HepG2 (cell line): Measurements from ENCODE around the gene OR2H1. TPM values are rescaled to one million over a fixed set of nuclear protein-coding genes. Genes with fewer than 3 reads are reported as not detected.

Experiments
- ATAC-seq: fragments of 200-7000 bp; cut with Tn5 transposase; 3 replicates; pipeline ENCODE4 v1.9.1; 2020; ENCODE audit warnings: mild to moderate bottlenecking, moderate library complexity
- BruUV-seq: library from RNA; stranded (reverse); fragments of 400-500 nt; replicated peaks from 2 replicates; lab custom pipeline; 2021; lab: Mats Ljungman, UMichigan
- CTCF ChIA-PET: fragments of 300-600 bp; formaldehyde crosslinking; extraction: SDS; loops from one replicate; lab custom pipeline; 2021; ENCODE audit warnings: low total read pairs, inconsistent platforms, low intra/inter-chr PET ratio; lab: Yijun Ruan, JAX
- POLR2A ChIA-PET: fragments of 350-600 bp; sonication (Branson Sonifier 250); formaldehyde crosslinking; loops from one replicate; lab custom pipeline; 2020; ENCODE audit warnings: antibody characterized with exemption, inconsistent platforms; lab: Yijun Ruan, JAX
- DNase-seq: peaks from one replicate; pipeline ENCODE4 v3.0.0-alpha.2; 2015; ENCODE audit warnings: low spot score
- FAIRE-seq: peaks from 3 replicates; lab custom pipeline; 2011; peaks lifted over from hg19 to GRCh38; lab: Jason Lieb, UNC
- H2AFZ ChIP-seq: one replicate; pipeline ENCODE4 v1.6.1; 2011; ENCODE audit warnings: low read length, inconsistent platforms
- H3K27ac ChIP-seq: fragments of 300-600 bp; 3 replicates; pipeline ENCODE4 v1.8.0; 2011; ENCODE audit warnings: mixed run types, mild to moderate bottlenecking, mixed read lengths, low read length, inconsistent platforms; ENCODE audit not compliant: insufficient read depth; ENCODE audit errors: extremely low read length
- H3K27me3 ChIP-seq, 2 experiments: fragments of 200-600 bp in 1 of 2; 2 replicates in 1 of 2; 3 replicates in 1 of 2; pipeline versions ENCODE4 v1.6.0 to v1.8.0; 2011; ENCODE audit warnings: low read length in 2 of 2, mild to moderate bottlenecking in 2 of 2, moderate library complexity in 2 of 2, inconsistent platforms in 1 of 2; ENCODE audit not compliant: insufficient read depth in 2 of 2, control insufficient read depth in 1 of 2
- H3K36me3 ChIP-seq, 2 experiments: fragments of 200-600 bp in 1 of 2; replicated peaks in 1 of 2; 2 replicates in 1 of 2; 3 replicates in 1 of 2; pipeline versions ENCODE4 v1.5.1 to v1.8.0; 2011; ENCODE audit warnings: low read length in 2 of 2, inconsistent platforms in 1 of 2; ENCODE audit not compliant: insufficient read depth in 2 of 2, control insufficient read depth in 1 of 2
- H3K4me1 ChIP-seq: 2 replicates; pipeline ENCODE4 v1.5.1; 2012; ENCODE audit warnings: low read length, inconsistent platforms; ENCODE audit not compliant: insufficient read depth
- H3K4me2 ChIP-seq: 2 replicates; pipeline ENCODE4 v1.6.0; 2011; ENCODE audit warnings: low read depth, low read length, inconsistent platforms
- H3K4me3 ChIP-seq, 3 experiments: fragments of 200-600 bp in 1 of 3; sonication (generic), shearing (Covaris generic) in 1 of 3; replicated peaks in 1 of 3; 2 replicates each; pipeline ENCODE4 v1.5.1; 2011 to 2016; ENCODE audit warnings: low read length in 3 of 3, inconsistent platforms in 2 of 3, low read depth in 2 of 3, mild to moderate bottlenecking in 2 of 3, control low read depth in 1 of 3, mixed read lengths in 1 of 3; ENCODE audit not compliant: insufficient read depth in 1 of 3
- H3K79me2 ChIP-seq: one replicate; pipeline ENCODE4 v1.6.1; 2011; ENCODE audit warnings: low read length, inconsistent platforms; ENCODE audit not compliant: insufficient read depth
- H3K9ac ChIP-seq: 2 replicates; pipeline ENCODE4 v1.6.0; 2011; ENCODE audit warnings: mild to moderate bottlenecking, low read depth, low read length, inconsistent platforms; ENCODE audit not compliant: insufficient read depth
- H3K9me3 ChIP-seq: 2 replicates; pipeline ENCODE4 v1.5.1; 2012; ENCODE audit warnings: mild to moderate bottlenecking, low read length
- H4K20me1 ChIP-seq: 2 replicates; pipeline ENCODE4 v1.6.0; 2011; ENCODE audit warnings: inconsistent platforms, mild to moderate bottlenecking, low read length, moderate library complexity; ENCODE audit not compliant: insufficient read depth
- BORCS8-MEF2B ChIP-seq: sonication (generic); formaldehyde crosslinking; IDR thresholded peaks from 2 replicates; pipeline ENCODE4 v1.8.0; 2022; ENCODE audit warnings: mild to moderate bottlenecking, missing genetic modification reagents
- MZF1 ChIP-seq: sonication (generic); formaldehyde crosslinking; IDR thresholded peaks from 2 replicates; pipeline ENCODE4 v1.8.1; 2023; ENCODE audit warnings: mild to moderate bottlenecking, missing genetic modification reagents, borderline replicate concordance
- NR3C1 ChIP-seq: sonication (generic); formaldehyde crosslinking; IDR thresholded peaks from 2 replicates; pipeline ENCODE4 v1.4.0; 2020; ENCODE audit warnings: missing genetic modification reagents
- PITX1 ChIP-seq: sonication (generic); formaldehyde crosslinking; IDR thresholded peaks from 2 replicates; pipeline ENCODE4 v1.5.1; 2020; ENCODE audit warnings: mild to moderate bottlenecking, missing genetic modification reagents
- SNAI1 ChIP-seq: sonication (generic); formaldehyde crosslinking; IDR thresholded peaks from 2 replicates; pipeline ENCODE4 v1.5.0; 2020; ENCODE audit warnings: mild to moderate bottlenecking, missing genetic modification reagents, borderline replicate concordance
- ZNF225 ChIP-seq: sonication (generic); formaldehyde crosslinking; IDR thresholded peaks from 2 replicates; pipeline ENCODE4 v1.4.0; 2020; ENCODE audit warnings: mild to moderate bottlenecking, missing genetic modification reagents
- ZNF850 ChIP-seq: sonication (generic); formaldehyde crosslinking; conservative IDR thresholded peaks from 2 replicates; pipeline ENCODE4 v1.9.0; 2021; ENCODE audit warnings: mild to moderate bottlenecking, missing genetic modification reagents
- WGBS: methylation state at CpG from one replicate; pipeline ENCODE4 v1.1.6; 2017; ENCODE audit warnings: low lambda C conversion rate; 5-methylcytosine and 5-hydroxymethylcytosine counted together
- in situ Hi-C: cut with HindIII; loops from 2 replicates; pipeline ENCODE4 v1.10.0; 2017; ENCODE audit warnings: low pct_unique_long_range_greater_than_20kb; ENCODE audit not compliant: extremely low pct_ligation_motif_present
- intact Hi-C: fragments of 100-400 bp; cut with micrococcal nuclease; formaldehyde crosslinking; loops from one replicate; pipeline ENCODE4 v1.10.0; 2022; ENCODE audit not compliant: unreplicated experiment
- polyA plus RNA-seq, 8 experiments: library from polyadenylated mRNA; depleted of rRNA in 3 of 8; stranded (reverse) in 7 of 8; unstranded in 1 of 8; fragments of >200 nt; fragmentation: Illumina TruSeq in 4 of 8; extraction: Trizol in 4 of 8; gene quantifications; 2 replicates each; pipeline versions ENCODE4 v1.2.1 to v1.2.3, GENCODE V29; 2011 to 2016; ENCODE audit warnings: low read depth in 4 of 8, missing spikeins in 1 of 8, mixed read lengths in 1 of 8; ENCODE audit not compliant: insufficient read depth in 1 of 8
- total RNA-seq, 5 experiments: library from RNA; depleted of rRNA; stranded (reverse); fragments of >200 nt; fragmentation: Illumina TruSeq; extraction: Trizol; gene quantifications; 2 replicates each; pipeline ENCODE4 v1.2.3, GENCODE V29; 2016; ENCODE audit warnings: low read depth in 1 of 5
- TF ChIP-seq, protein P1 (sequence below): sonication (generic); formaldehyde crosslinking; IDR thresholded peaks from 2 replicates; pipeline ENCODE4 v1.4.0; 2020; ENCODE audit warnings: missing genetic modification reagents, borderline replicate concordance

Gene OR2H1
- total and polyA plus RNA-seq, 2 of the 13 experiments (the other 11 are each of a cell fraction or from before 2014, with no cell fraction given), result 0.15 TPM; not detected in 1

DNA sequence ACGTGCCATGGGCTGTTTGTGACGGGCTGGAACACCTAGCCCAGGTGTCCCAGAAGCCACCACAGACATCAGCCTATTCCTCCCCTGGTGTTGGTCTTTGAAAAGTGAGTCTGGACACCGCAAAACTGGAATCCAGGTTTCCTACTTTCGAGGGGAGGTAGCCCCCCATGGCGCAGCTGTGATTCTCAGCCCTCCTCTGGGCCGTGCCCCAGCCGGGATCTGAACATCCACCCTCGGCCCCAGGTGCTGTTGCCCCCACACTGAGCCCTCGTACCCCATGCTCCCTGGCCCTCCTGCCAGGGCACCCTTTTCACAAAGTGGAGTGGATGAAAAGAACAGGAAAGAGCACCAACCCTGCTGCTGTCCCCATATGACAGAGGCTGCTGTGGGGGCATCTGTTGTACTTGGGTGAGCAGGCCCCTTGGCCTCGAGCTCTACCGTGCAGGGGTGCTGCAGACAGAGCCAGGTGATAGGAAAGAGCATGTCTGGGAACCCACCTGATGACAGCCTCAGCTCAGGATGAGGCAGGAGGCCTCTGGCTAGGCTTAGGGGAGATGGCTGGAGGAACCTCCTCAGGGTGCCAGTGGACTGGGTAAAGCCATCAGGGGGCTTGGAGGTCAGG is 49.6 kb downstream of the OR2H1 start:
- FAIRE-seq, result no peak
- no peak for DNase-seq
- no peaks in the 10 kb centered on the region for H4K20me1 ChIP-seq
- intact Hi-C loops, result no loop called here
- no peak overlapping the region for H3K4me2 ChIP-seq
- POLR2A ChIA-PET, result no interaction called here
- ATAC-seq, result no peak
- CTCF ChIA-PET, result no interaction called here
- no peaks in the 10 kb centered on the region for H3K36me3 ChIP-seq
- no peaks in the 10 kb centered on the region for H3K79me2 ChIP-seq
- H3K9ac ChIP-seq, result no peak overlapping the region
- no peak for TF ChIP-seq MZF1
- no peak for TF ChIP-seq BORCS8-MEF2B (CRISPR knock-in tag)
- no peak for TF ChIP-seq ZNF850 (CRISPR knock-in tag)
- no peak for TF ChIP-seq NR3C1 (CRISPR knock-in tag)
- TF ChIP-seq, all 625 proteins: peak for 0
- Histone ChIP-seq H3K27ac (no peak overlapping the region), H3K27me3 (peaks cover 0 to 17% of the 10 kb centered on the region in 2 experiments; a peak in 2 of 5 replicates), H3K4me1 (0 out of 2 replicates have a peak, but pooled peaks cover 4% of the 10 kb centered on the region), H2AFZ (no peak overlapping the region), H3K4me3 (no peak overlapping the region), H3K9me3 (no peaks in the 10 kb centered on the region)
- in situ Hi-C loops, result no loop called here
- 13% methylated on average over 11 of the region's 11 CpGs for WGBS
- no TSS peak for BruUV-seq

DNA sequence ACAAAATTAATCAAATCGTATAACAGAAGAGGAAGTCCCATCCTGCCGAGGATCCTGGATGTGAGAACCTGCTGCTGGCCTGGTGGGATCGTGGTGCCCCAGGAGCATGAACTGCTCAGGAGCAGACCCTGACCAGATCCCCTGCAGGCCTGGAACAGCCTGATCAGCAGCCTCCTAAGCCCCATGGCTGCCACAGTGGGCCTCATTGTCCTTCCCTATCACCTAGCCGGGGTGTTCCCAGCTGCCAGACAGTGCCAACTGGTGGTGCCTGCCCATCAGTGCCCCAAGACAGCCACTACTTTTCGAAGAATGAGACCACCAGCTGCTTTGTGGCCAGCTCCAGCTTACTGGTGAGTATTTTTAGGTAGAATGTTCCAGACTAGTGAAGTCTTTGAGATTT is 50.4 kb downstream of the OR2H1 start:
- FAIRE-seq, result no peak
- intact Hi-C loops, result no loop called here
- no peak overlapping the region for H3K27ac ChIP-seq

More for the DNA sequence above, 50.4 kb downstream of the OR2H1 start:
- in situ Hi-C loops, result no loop called here
- no peak for TF ChIP-seq SNAI1
- TF ChIP-seq PITX1, result no peak
- no peak for TF ChIP-seq ZNF225 (CRISPR knock-in tag)
- TF ChIP-seq, protein P1, sequence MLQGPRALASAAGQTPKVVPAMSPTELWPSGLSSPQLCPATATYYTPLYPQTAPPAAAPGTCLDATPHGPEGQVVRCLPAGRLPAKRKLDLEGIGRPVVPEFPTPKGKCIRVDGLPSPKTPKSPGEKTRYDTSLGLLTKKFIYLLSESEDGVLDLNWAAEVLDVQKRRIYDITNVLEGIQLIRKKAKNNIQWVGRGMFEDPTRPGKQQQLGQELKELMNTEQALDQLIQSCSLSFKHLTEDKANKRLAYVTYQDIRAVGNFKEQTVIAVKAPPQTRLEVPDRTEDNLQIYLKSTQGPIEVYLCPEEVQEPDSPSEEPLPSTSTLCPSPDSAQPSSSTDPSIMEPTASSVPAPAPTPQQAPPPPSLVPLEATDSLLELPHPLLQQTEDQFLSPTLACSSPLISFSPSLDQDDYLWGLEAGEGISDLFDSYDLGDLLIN (CRISPR knock-in tag), result no peak
- TF ChIP-seq, all 625 proteins: peak for 0
- Histone ChIP-seq H3K9me3 (no peaks in the 10 kb centered on the region), H3K4me1 (0 out of 2 replicates have a peak, but pooled peaks cover 4% of the 10 kb centered on the region), H2AFZ (no peak overlapping the region), H3K4me3 (no peak overlapping the region), H3K36me3 (no peaks in the 10 kb centered on the region), H3K4me2 (no peak overlapping the region), H3K79me2 (no peaks in the 10 kb centered on the region), H3K9ac (no peak overlapping the region), H4K20me1 (no peaks in the 10 kb centered on the region), H3K27me3 (peaks cover 0 to 17% of the 10 kb centered on the region in 2 experiments; a peak in 2 of 5 replicates)
- POLR2A ChIA-PET, result no interaction called here
- DNase-seq (no peak), ATAC-seq (no peak)
- no TSS peak for BruUV-seq
- CTCF ChIA-PET, result no interaction called here
- 26% methylated on average over 5 of the region's 5 CpGs for WGBS
